Motor neuron (in vitro differentiated cells): ENCODE measurements around the gene TAMM41. TPM values are rescaled to one million over a fixed set of nuclear protein-coding genes. Genes with fewer than 3 reads are reported as not detected.
"Not testable (repeated sequence)": the region's sequence is repeated elsewhere in the genome, so short reads cannot be mapped to it uniquely, and the experiment has no call there.

Source experiments
- ATAC-seq, 8 experiments: fragments of 200-7000 bp; cut with Tn5 transposase; replicated peaks in 6 of 8; 2 replicates each; pipeline ENCODE4 v1.8.0; 2021; ENCODE audit warnings: mild to moderate bottlenecking in 8 of 8, moderate library complexity in 8 of 8
- H3K27ac ChIP-seq, 2 donors: fragments of 250-450 bp; sonication (Bioruptor Pico); 2 replicates each; pipeline ENCODE4 v1.9.0; 2021; ENCODE audit warnings: antibody characterized with exemption in 2 of 2, mild to moderate bottlenecking in 2 of 2, moderate library complexity in 1 of 2
- H3K4me1 ChIP-seq, 2 donors: fragments of 250-450 bp; sonication (Bioruptor Pico); replicated peaks in 1 of 2; 2 replicates each; pipeline ENCODE4 v1.6.1; 2021; ENCODE audit warnings: antibody characterized with exemption in 2 of 2, mild to moderate bottlenecking in 2 of 2, moderate library complexity in 1 of 2
- H3K4me3 ChIP-seq, 5 donors: fragments of 250-450 bp; sonication (Bioruptor Pico); 2 replicates each; pipeline ENCODE4 v1.9.0; 2021; ENCODE audit warnings: antibody characterized with exemption in 5 of 5, mild to moderate bottlenecking in 5 of 5, moderate library complexity in 4 of 5
- WGBS, 10 experiments: fragments of 450-650 bp; shearing (Covaris generic); methylation state at CpG; one replicate each; pipeline ENCODE4 v1.0.0; 2022; 5-methylcytosine and 5-hydroxymethylcytosine counted together
- in situ Hi-C, 9 experiments: fragments of 400-800 bp; cut with MboI; loops; one replicate each; pipeline ENCODE4 v1.15.0; 2021; ENCODE audit warnings: low sequenced_read_pairs in 9 of 9, low pct_unique_long_range_greater_than_20kb in 2 of 9; ENCODE audit not compliant: unreplicated experiment in 9 of 9
- total RNA-seq, 8 experiments: library from RNA; unstranded; fragments of 300-600 nt; gene quantifications; 2 replicates each; pipeline versions ENCODE4 v1.2.3 to v1.2.4, GENCODE V29; 2022

The TAMM41 gene
- total RNA-seq, result 10 to 100 TPM in 6 of 8 experiments, 1 to 10 TPM in 2; 8.8 to 35.0 (median 12.1) TPM

GRCh38 chr3:11846281-11847266, at the start of gene TAMM41:
Gene TAMM41 (minus strand): TSS chr3:11846885. CDS start chr3:11846636, 249 bp downstream.
- H3K27ac ChIP-seq, result peak within 1 kb of the TSS; percentile 57 to 74
- peak within 1 kb of the TSS; percentile 61 to 93 (median 70) for H3K4me3 ChIP-seq
- in situ Hi-C loops, result loop anchor here in 1 of 9 experiments (25.0 kb wide), 1 partner anchor 459 kb away; no protein-coding TSS in a partner anchor
- peak; percentile 95 to 100 (median 100) for ATAC-seq
- H3K4me1 ChIP-seq, result peaks cover 9 to 17% of the 10 kb centered on the region in 2 donors
- 0 to 10% (median 5%) methylated on average over 1 to 25 of the region's 71 CpGs; no CpG with 5 or more reads in 2 of the 10 experiments for WGBS, 10 experiments

GRCh38 chr3:11878837-11879236, 32.2 kb upstream of the TAMM41 start:
- in situ Hi-C loops, result no loop called here
- 0 to 92% (median 65%) methylated on average over 1 to 4 of the region's 5 CpGs for WGBS, 10 experiments
- no peaks in the 10 kb centered on the region for H3K4me1 ChIP-seq

GRCh38 chr3:11874707-11875106, 28.0 kb upstream of the TAMM41 start:
- ATAC-seq, H3K27ac ChIP-seq, H3K4me1 ChIP-seq, in situ Hi-C loops, H3K4me3 ChIP-seq: not testable (repeated sequence)
- WGBS, 10 experiments, result 14 to 100% (median 36%) methylated on average over 1 of the region's 1 CpG; no CpG with 5 or more reads in 5 of the 10 experiments

More at GRCh38 chr3:11878837-11879236, 32.2 kb upstream of the TAMM41 start:
- Histone ChIP-seq H3K27ac (no peak overlapping the region), H3K4me3 (no peak overlapping the region)
- ATAC-seq, result no peak

GRCh38 chr3:11863739-11864138, 17.1 kb upstream of the TAMM41 start:
- H3K4me3 ChIP-seq, ATAC-seq, H3K4me1 ChIP-seq, in situ Hi-C loops, H3K27ac ChIP-seq: not testable (repeated sequence)
- WGBS, 10 experiments, result 0 to 80% (median 14%) methylated on average over 1 of the region's 1 CpG; no CpG with 5 or more reads in 4 of the 10 experiments

DNA sequence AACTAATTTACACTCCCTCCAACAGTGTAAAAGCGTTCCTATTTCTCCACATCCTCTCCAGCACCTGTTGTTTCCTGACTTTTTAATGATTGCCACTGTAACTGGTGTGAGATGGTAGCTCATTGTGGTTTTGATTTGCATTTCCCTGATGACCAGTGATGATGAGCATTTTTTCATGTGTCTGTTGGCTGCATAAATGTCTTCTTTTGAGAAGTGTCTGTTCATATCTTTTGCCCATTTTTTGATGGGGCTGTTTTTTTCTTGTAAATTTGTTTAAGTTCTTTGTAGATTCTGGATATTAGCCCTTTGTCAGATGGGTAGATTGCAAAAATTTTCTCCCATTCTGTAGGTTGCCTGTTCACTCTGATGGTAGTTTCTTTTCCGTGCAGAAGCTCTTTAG, 15.9 kb upstream of the TAMM41 start:
- H3K27ac ChIP-seq, H3K4me1 ChIP-seq, H3K4me3 ChIP-seq, ATAC-seq, in situ Hi-C loops: not testable (repeated sequence)
- 83 to 100% methylated on average over 1 of the region's 2 CpGs; no CpG with 5 or more reads in 8 of the 10 experiments for whole genome bisulfite sequencing, 10 experiments

- in situ Hi-C loops, H3K27ac ChIP-seq, H3K4me1 ChIP-seq, ATAC-seq, H3K4me3 ChIP-seq: not testable (repeated sequence)
- 80% methylated on average over 1 to 2 of the region's 6 CpGs; no CpG with 5 or more reads in 8 of the 10 experiments for WGBS, 10 experiments
Measured at GRCh38 chr3:11862145-11862544, 15.5 kb upstream of the TAMM41 start.

GRCh38 chr3:11860213-11860612, 13.5 kb upstream of the TAMM41 start:
- H3K4me3 ChIP-seq, H3K27ac ChIP-seq, H3K4me1 ChIP-seq, in situ Hi-C loops, ATAC-seq: not testable (repeated sequence)
- 0 to 29% (median 0%) methylated on average over 1 of the region's 1 CpG; no CpG with 5 or more reads in 7 of the 10 experiments for WGBS, 10 experiments

DNA sequence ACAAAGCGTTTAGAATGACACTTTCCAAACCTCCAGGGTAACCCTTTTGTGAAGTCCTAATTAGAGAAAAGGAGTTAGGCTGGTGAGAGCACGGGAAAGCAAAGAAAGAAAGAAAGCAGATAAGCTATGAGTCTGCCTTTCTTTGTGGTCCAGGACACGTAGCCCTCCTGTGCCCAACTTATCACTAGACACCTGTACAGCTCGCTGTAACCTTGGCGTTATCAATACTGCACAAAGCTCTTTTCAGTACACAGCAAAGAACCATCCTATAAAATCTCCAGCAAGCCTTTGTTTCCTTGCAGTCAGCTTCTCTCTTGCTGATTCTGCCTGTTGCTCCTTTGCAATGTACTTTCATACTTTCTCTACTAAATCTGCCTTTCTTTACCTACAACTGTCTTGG, 6.8 kb upstream of the TAMM41 start:
- no peak overlapping the region for H3K27ac ChIP-seq
- H3K4me3 ChIP-seq, result no peak overlapping the region
- H3K4me1 ChIP-seq, result peaks cover 0 to 9% of the 10 kb centered on the region in 2 donors
- ATAC-seq, result no peak
- 18 to 85% (median 43%) methylated on average over 1 to 5 of the region's 5 CpGs; no CpG with 5 or more reads in 1 of the 10 experiments for WGBS, 10 experiments
- in situ Hi-C loops, result no loop called here

DNA sequence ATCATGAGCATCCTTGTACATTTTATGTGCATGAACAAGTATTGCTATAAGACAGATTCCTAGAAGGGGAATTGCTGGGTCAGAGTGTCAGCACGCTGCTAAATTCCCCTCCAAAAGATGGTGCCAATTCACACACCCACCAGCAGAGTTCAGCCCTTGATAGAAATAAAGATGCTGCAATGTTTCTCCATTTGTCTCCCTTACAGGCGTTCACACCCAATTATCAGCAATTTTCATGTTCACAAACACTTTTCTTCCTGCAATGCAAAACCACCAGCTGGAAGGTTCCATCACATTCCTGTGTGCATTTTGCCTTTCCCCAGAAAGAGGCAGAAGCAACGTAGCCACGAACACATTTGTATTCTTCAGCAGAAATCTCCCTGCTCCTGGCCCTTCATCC, 3.3 kb upstream of the TAMM41 start:
- 6 to 67% (median 47%) methylated on average over 1 to 4 of the region's 4 CpGs for WGBS, 10 experiments
- peak in 1 of 8 experiments; percentile 6 for ATAC-seq
- peaks cover 9 to 17% of the 10 kb centered on the region in 2 donors for H3K4me1 ChIP-seq
- peak overlapping the region in 1 of 2 donors; percentile 12 for H3K27ac ChIP-seq
- in situ Hi-C loops, result no loop called here
- H3K4me3 ChIP-seq, result no peak overlapping the region

GRCh38 chr3:11847607-11848006, 922 bp upstream of the TAMM41 start:
- in situ Hi-C loops, result loop anchor here in 1 of 9 experiments (25.0 kb wide), 1 partner anchor 460 kb away; no protein-coding TSS in a partner anchor
- Histone ChIP-seq H3K27ac (no peak overlapping the region), H3K4me3 (no peak overlapping the region), H3K4me1 (peaks cover 9 to 17% of the 10 kb centered on the region in 2 donors)
- no peak for ATAC-seq
- 0 to 100% (median 83%) methylated on average over 1 of the region's 1 CpG; no CpG with 5 or more reads in 5 of the 10 experiments for WGBS, 10 experiments

- in situ Hi-C loops, result loop anchor here in 1 of 9 experiments (25.0 kb wide), 1 partner anchor 458 kb away; no protein-coding TSS in a partner anchor
Measured at GRCh38 chr3:11845651-11846050, 1.0 kb downstream of the TAMM41 start.

GRCh38 chr3:11844891-11845290, 1.8 kb downstream of the TAMM41 start:
- ATAC-seq, result no peak
- in situ Hi-C loops, result loop anchor here in 1 of 9 experiments (25.0 kb wide), 1 partner anchor 458 kb away; no protein-coding TSS in a partner anchor
- Histone ChIP-seq H3K4me1 (peaks cover 8 to 9% of the 10 kb centered on the region in 2 donors), H3K27ac (no peak overlapping the region), H3K4me3 (no peak overlapping the region)
- 20 to 100% (median 90%) methylated on average over 2 to 5 of the region's 5 CpGs; no CpG with 5 or more reads in 1 of the 10 experiments for WGBS, 10 experiments

More at GRCh38 chr3:11845651-11846050, 1.0 kb downstream of the TAMM41 start:
- H3K4me3 ChIP-seq, result peak overlapping the region; percentile 61 to 93 (median 70)
- peaks cover 9 to 15% of the 10 kb centered on the region in 2 donors for H3K4me1 ChIP-seq
- ATAC-seq, result no peak
- no peak overlapping the region for H3K27ac ChIP-seq
- 0 to 60% (median 20%) methylated on average over 1 to 5 of the region's 5 CpGs; no CpG with 5 or more reads in 1 of the 10 experiments for WGBS, 10 experiments
